Mesenchymal stem cell (in vitro differentiated cells and primary cell): Measurements from ENCODE around the gene SMARCC2.

Experiments used
- DNase-seq: peaks from one replicate; pipeline ENCODE4 v3.0.0-alpha.2; 2013
- H2AFZ ChIP-seq: one replicate; pipeline ENCODE4 v1.6.1; 2013; ENCODE audit warnings: low read depth, mild to moderate bottlenecking, control low read depth, inconsistent platforms, low read length, moderate library complexity
- H2AK5ac ChIP-seq: 2 replicates; pipeline ENCODE4 v1.6.1; 2013; ENCODE audit warnings: low read length, moderate library complexity, mild to moderate bottlenecking, inconsistent platforms; ENCODE audit not compliant: severe bottlenecking
- H2BK120ac ChIP-seq: one replicate; pipeline ENCODE4 v1.6.1; 2013; ENCODE audit warnings: low read depth, mild to moderate bottlenecking, inconsistent platforms, low read length, moderate library complexity
- H2BK12ac ChIP-seq, 2 experiments: one replicate each; pipeline ENCODE4 v1.6.1; 2013; ENCODE audit warnings: inconsistent platforms in 2 of 2, low read length in 2 of 2, mild to moderate bottlenecking in 2 of 2, moderate library complexity in 2 of 2, control low read depth in 1 of 2
- H2BK15ac ChIP-seq: one replicate; pipeline ENCODE4 v1.6.1; 2013; ENCODE audit warnings: mild to moderate bottlenecking, low read depth, inconsistent platforms; ENCODE audit not compliant: poor library complexity, severe bottlenecking
- H2BK5ac ChIP-seq: 2 replicates; pipeline ENCODE4 v1.6.1; 2013; ENCODE audit warnings: low read depth, mild to moderate bottlenecking, low read length, control low read depth, inconsistent platforms; ENCODE audit not compliant: poor library complexity, severe bottlenecking
- H3K14ac ChIP-seq, 2 experiments: one replicate each; pipeline ENCODE4 v1.6.1; 2013; ENCODE audit warnings: inconsistent platforms in 2 of 2, low read length in 2 of 2, control low read depth in 1 of 2, mild to moderate bottlenecking in 1 of 2, moderate library complexity in 1 of 2
- H3K18ac ChIP-seq, 2 experiments: one replicate each; pipeline ENCODE4 v1.6.1; 2013; ENCODE audit warnings: inconsistent platforms in 2 of 2, low read length in 2 of 2, control low read depth in 1 of 2, low read depth in 1 of 2, mild to moderate bottlenecking in 1 of 2
- H3K23ac ChIP-seq, 2 experiments: one replicate each; pipeline ENCODE4 v1.6.1; 2013; ENCODE audit warnings: inconsistent platforms in 2 of 2, low read length in 2 of 2, mild to moderate bottlenecking in 2 of 2, moderate library complexity in 2 of 2, control low read depth in 1 of 2
- H3K27ac ChIP-seq: 2 replicates; pipeline ENCODE4 v1.5.1; 2013; ENCODE audit warnings: mild to moderate bottlenecking, moderate library complexity, low read length, control low read depth, inconsistent platforms; ENCODE audit not compliant: poor library complexity, severe bottlenecking
- H3K27me3 ChIP-seq, 2 experiments: 2 replicates each; pipeline versions ENCODE4 v1.6.1 to v1.7.0; 2013; ENCODE audit warnings: low read length in 2 of 2, mild to moderate bottlenecking in 2 of 2, moderate library complexity in 2 of 2, control low read depth in 1 of 2, inconsistent platforms in 1 of 2; ENCODE audit not compliant: control insufficient read depth in 1 of 2, insufficient read depth in 1 of 2
- H3K36me3 ChIP-seq, 2 experiments: 2 replicates each; pipeline versions ENCODE4 v1.6.1 to v1.7.0; 2013; ENCODE audit warnings: low read length in 2 of 2, control low read depth in 1 of 2, inconsistent platforms in 1 of 2, low read depth in 1 of 2, mild to moderate bottlenecking in 1 of 2; ENCODE audit not compliant: insufficient read depth in 2 of 2, control insufficient read depth in 1 of 2
- H3K4ac ChIP-seq, 2 experiments: one replicate each; pipeline ENCODE4 v1.6.1; 2013; ENCODE audit warnings: inconsistent platforms in 2 of 2, low read length in 2 of 2, mild to moderate bottlenecking in 2 of 2, moderate library complexity in 2 of 2, control low read depth in 1 of 2, low read depth in 1 of 2
- H3K4me1 ChIP-seq: 2 replicates; pipeline ENCODE4 v1.6.1; 2013; ENCODE audit warnings: low read depth, low read length, control low read depth; ENCODE audit not compliant: control insufficient read depth, insufficient read depth
- H3K4me2 ChIP-seq: 2 replicates; pipeline ENCODE4 v1.6.1; 2013; ENCODE audit warnings: low read length, mild to moderate bottlenecking, inconsistent platforms; ENCODE audit not compliant: poor library complexity, severe bottlenecking
- H3K4me3 ChIP-seq, 2 experiments: 2 replicates each; pipeline versions ENCODE4 v1.5.1 to v1.7.0; 2013; ENCODE audit warnings: low read length in 2 of 2, mild to moderate bottlenecking in 2 of 2, control low read depth in 1 of 2, low read depth in 1 of 2; ENCODE audit not compliant: insufficient read depth in 1 of 2
- H3K79me1 ChIP-seq: replicated peaks from 2 replicates; pipeline ENCODE4 v1.6.1; 2013; ENCODE audit warnings: mild to moderate bottlenecking, control low read depth, low read length, inconsistent platforms; ENCODE audit not compliant: poor library complexity, severe bottlenecking
- H3K9ac ChIP-seq: 2 replicates; pipeline ENCODE4 v1.7.0; 2013; ENCODE audit warnings: mild to moderate bottlenecking, low read length, moderate library complexity
- H3K9me3 ChIP-seq: 2 replicates; pipeline ENCODE4 v1.7.0; 2013; ENCODE audit warnings: mild to moderate bottlenecking, low read length; ENCODE audit not compliant: control insufficient read depth
- H4K8ac ChIP-seq: one replicate; pipeline ENCODE4 v1.6.1; 2013; ENCODE audit warnings: inconsistent platforms, mild to moderate bottlenecking, low read length, moderate library complexity
- H4K91ac ChIP-seq: one replicate; pipeline ENCODE4 v1.6.1; 2013; ENCODE audit warnings: mild to moderate bottlenecking, low read length, inconsistent platforms
- WGBS: methylation state at CpG from one replicate; pipeline ENCODE4 v1.1.7; 2013; ENCODE audit warnings: mixed read lengths; 5-methylcytosine and 5-hydroxymethylcytosine counted together

SMARCC2 gene

GRCh38 chr12:56143870-56144269 is 45.4 kb downstream of the SMARCC2 start:
- WGBS: 96% methylated on average over 8 of the region's 8 CpGs
- Histone ChIP-seq H2AK5ac (no peak overlapping the region), H2BK15ac (no peak overlapping the region), H3K9me3 (no peaks in the 10 kb centered on the region), H3K36me3 (peaks cover 47 to 61% of the 10 kb centered on the region in 2 experiments), H3K79me1 (peaks cover 2% of the 10 kb centered on the region), H3K4me2 (no peak overlapping the region), H3K14ac (no peak overlapping the region), H3K23ac (no peak overlapping the region), H4K91ac (no peak overlapping the region), H3K4me3 (no peak overlapping the region), H3K27ac (no peak overlapping the region), H4K8ac (no peak overlapping the region), H2AFZ (no peak overlapping the region), H3K9ac (no peak overlapping the region), H3K18ac (no peak overlapping the region), H3K4me1 (no peaks in the 10 kb centered on the region), H2BK5ac (no peak overlapping the region), H2BK120ac (no peak overlapping the region), H2BK12ac (no peak overlapping the region), H3K27me3 (no peaks in the 10 kb centered on the region), H3K4ac (no peak overlapping the region)
- DNase-seq: no peak

GRCh38 chr12:56143217-56143616 is 46.1 kb downstream of the SMARCC2 start:
- Histone ChIP-seq H3K79me1 (peaks cover 5% of the 10 kb centered on the region), H2BK5ac (no peak overlapping the region), H3K9me3 (no peaks in the 10 kb centered on the region), H2BK15ac (no peak overlapping the region), H3K4me1 (no peaks in the 10 kb centered on the region), H3K27me3 (no peaks in the 10 kb centered on the region), H2AK5ac (no peak overlapping the region), H2BK12ac (no peak overlapping the region), H3K23ac (no peak overlapping the region), H3K14ac (no peak overlapping the region), H3K4ac (no peak overlapping the region), H3K9ac (no peak overlapping the region), H3K18ac (no peak overlapping the region), H4K91ac (no peak overlapping the region), H4K8ac (no peak overlapping the region), H3K4me3 (no peak overlapping the region), H3K36me3 (peaks cover 53 to 67% of the 10 kb centered on the region in 2 experiments), H2BK120ac (no peak overlapping the region), H3K27ac (no peak overlapping the region), H2AFZ (no peak overlapping the region), H3K4me2 (no peak overlapping the region)
- no peak for DNase-seq
- WGBS: 91% methylated on average over 2 of the region's 4 CpGs

GRCh38 chr12:56141946-56142784 is 47.1 kb downstream of the SMARCC2 start:
- H2AFZ ChIP-seq: no peak overlapping the region
- H3K4me2 ChIP-seq: no peak overlapping the region
- H4K8ac ChIP-seq: no peak overlapping the region
- no peak overlapping the region for H3K27ac ChIP-seq
- no peak overlapping the region for H4K91ac ChIP-seq
- DNase-seq: no peak
- H2BK15ac ChIP-seq: no peak overlapping the region
- H3K36me3 ChIP-seq: peaks cover 63 to 78% of the 10 kb centered on the region in 2 experiments
- H2BK12ac ChIP-seq: no peak overlapping the region
- H3K79me1 ChIP-seq: peaks cover 11% of the 10 kb centered on the region
- no peak overlapping the region for H3K9ac ChIP-seq
- H3K9me3 ChIP-seq: no peaks in the 10 kb centered on the region
- H2BK120ac ChIP-seq: no peak overlapping the region
- H3K4ac ChIP-seq: no peak overlapping the region
- H3K14ac ChIP-seq: no peak overlapping the region
- H3K23ac ChIP-seq: no peak overlapping the region
- no peak overlapping the region for H2AK5ac ChIP-seq
- H3K18ac ChIP-seq: no peak overlapping the region
- no peak overlapping the region for H2BK5ac ChIP-seq
- 97% methylated on average over 18 of the region's 19 CpGs for WGBS
- no peaks in the 10 kb centered on the region for H3K27me3 ChIP-seq
- peaks cover under 1% of the 10 kb centered on the region for H3K4me1 ChIP-seq
- H3K4me3 ChIP-seq: no peak overlapping the region

GRCh38 chr12:56137853-56138571 is 51.3 kb downstream of the SMARCC2 start:
- peaks cover 71 to 92% of the 10 kb centered on the region in 2 experiments for H3K36me3 ChIP-seq
- WGBS: 99% methylated on average over 11 of the region's 14 CpGs
- H2AFZ ChIP-seq: no peak overlapping the region
- H2BK5ac ChIP-seq: no peak overlapping the region
- no peak overlapping the region for H3K4me2 ChIP-seq
- H2BK120ac ChIP-seq: no peak overlapping the region
- no peaks in the 10 kb centered on the region for H3K9me3 ChIP-seq
- no peak overlapping the region for H3K4me3 ChIP-seq
- no peak overlapping the region for H3K18ac ChIP-seq
- H3K14ac ChIP-seq: no peak overlapping the region
- no peak for DNase-seq
- no peak overlapping the region for H4K91ac ChIP-seq
- no peak overlapping the region for H2AK5ac ChIP-seq
- H3K9ac ChIP-seq: no peak overlapping the region
- no peaks in the 10 kb centered on the region for H3K27me3 ChIP-seq
- no peak overlapping the region for H3K27ac ChIP-seq
- H4K8ac ChIP-seq: no peak overlapping the region
- H3K4ac ChIP-seq: no peak overlapping the region
- peaks cover 27% of the 10 kb centered on the region for H3K79me1 ChIP-seq
- H2BK12ac ChIP-seq: no peak overlapping the region
- H3K23ac ChIP-seq: no peak overlapping the region
- no peak overlapping the region for H2BK15ac ChIP-seq
- H3K4me1 ChIP-seq: peaks cover 2% of the 10 kb centered on the region
